ENCODE results near the gene CARD9. TPM values are rescaled to one million over a fixed set of nuclear protein-coding genes. Genes with fewer than 3 reads are reported as not detected.

CARD9 gene
- total RNA-seq, 1 donor from 2014 or later: 1.9 TPM

GRCh38 chr9:136358888-136359287, 14.6 kb downstream of the CARD9 start:
- H3K36me3 ChIP-seq (ENCODE audit: control insufficient read depth, insufficient read depth, low read length): no peaks in the 10 kb centered on the region
- DNase-seq (ENCODE audit: low read depth): no peak
- no peaks in the 10 kb centered on the region for H3K27me3 ChIP-seq (ENCODE audit: control insufficient read depth, insufficient read depth, low read length)
- H3K4me3 ChIP-seq (ENCODE audit: low read depth, low read length): no peak overlapping the region
- TF ChIP-seq CTCF (IDR thresholded peaks at IDR 0.05; ENCODE audit: insufficient read depth, low read length, poor library complexity, severe bottlenecking): no peak

DNA sequence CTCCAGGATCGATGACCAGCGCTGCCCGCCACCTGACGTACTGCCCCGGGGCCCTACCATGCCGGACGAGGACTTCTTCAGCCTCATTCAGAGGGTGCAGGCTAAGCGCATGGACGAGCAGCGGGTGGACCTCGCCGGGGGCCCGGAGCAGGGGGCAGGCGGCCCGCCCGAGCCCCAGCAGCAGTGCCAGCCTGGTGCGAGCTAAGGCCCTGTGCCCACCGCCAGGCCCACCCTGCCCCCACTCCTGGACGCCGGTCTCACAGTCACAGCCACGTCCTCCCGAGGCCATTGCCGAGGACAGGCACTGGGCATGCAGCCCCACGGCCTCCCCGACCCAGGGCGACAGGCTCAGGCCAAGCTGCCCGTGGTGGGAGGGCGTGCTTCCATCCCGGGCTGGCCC, 15.5 kb downstream of the CARD9 start:
- DNase-seq (ENCODE audit: low read depth): no peak

DNA sequence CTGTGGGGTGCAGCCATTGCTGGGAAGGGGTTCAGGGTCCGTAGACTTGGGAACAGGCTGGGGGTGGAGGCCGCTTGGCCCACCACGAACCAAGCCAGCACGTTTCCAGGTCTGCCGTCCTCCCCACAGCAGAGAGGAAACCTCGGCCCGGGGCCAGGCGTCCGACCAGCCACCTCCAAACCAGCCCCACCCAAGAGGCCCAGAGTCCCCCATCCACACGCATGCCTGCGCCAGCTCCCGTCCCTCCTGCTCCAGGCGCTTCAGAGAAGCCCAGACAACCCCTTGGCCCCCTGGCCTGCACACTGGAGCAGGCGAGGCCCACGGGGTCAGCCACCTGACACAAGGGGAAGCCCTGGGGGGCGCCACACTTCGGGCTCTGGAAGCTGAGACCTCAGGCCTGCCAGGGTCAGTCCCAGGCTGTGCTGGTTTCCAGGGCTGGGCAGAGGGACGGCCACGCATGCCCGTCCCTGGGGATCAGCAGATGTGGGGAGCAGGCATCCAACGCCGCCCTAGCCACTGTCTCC, 16.2 kb downstream of the CARD9 start:
- Histone ChIP-seq H3K36me3 (ENCODE audit: control insufficient read depth, insufficient read depth, low read length) (no peaks in the 10 kb centered on the region), H3K4me3 (ENCODE audit: low read depth, low read length) (no peak overlapping the region), H3K27me3 (ENCODE audit: control insufficient read depth, insufficient read depth, low read length) (no peaks in the 10 kb centered on the region)
- TF ChIP-seq CTCF (IDR thresholded peaks at IDR 0.05; ENCODE audit: insufficient read depth, low read length, poor library complexity, severe bottlenecking): no peak
- DNase-seq (ENCODE audit: low read depth): no peak

More for the DNA sequence above, 15.5 kb downstream of the CARD9 start:
- Histone ChIP-seq H3K27me3 (ENCODE audit: control insufficient read depth, insufficient read depth, low read length) (no peaks in the 10 kb centered on the region), H3K36me3 (ENCODE audit: control insufficient read depth, insufficient read depth, low read length) (no peaks in the 10 kb centered on the region), H3K4me3 (ENCODE audit: low read depth, low read length) (no peak overlapping the region)
- TF ChIP-seq CTCF (IDR thresholded peaks at IDR 0.05; ENCODE audit: insufficient read depth, low read length, poor library complexity, severe bottlenecking): no peak

- Histone ChIP-seq H3K36me3 (ENCODE audit: control insufficient read depth, insufficient read depth, low read length) (no peaks in the 10 kb centered on the region), H3K27me3 (ENCODE audit: control insufficient read depth, insufficient read depth, low read length) (no peaks in the 10 kb centered on the region), H3K4me3 (ENCODE audit: low read depth, low read length) (no peak overlapping the region)
- DNase-seq (ENCODE audit: low read depth): no peak
- TF ChIP-seq CTCF (IDR thresholded peaks at IDR 0.05; ENCODE audit: insufficient read depth, low read length, poor library complexity, severe bottlenecking): no peak
These were observed 17.6 kb downstream of the CARD9 start for GRCh38 chr9:136355616-136356557.

DNA sequence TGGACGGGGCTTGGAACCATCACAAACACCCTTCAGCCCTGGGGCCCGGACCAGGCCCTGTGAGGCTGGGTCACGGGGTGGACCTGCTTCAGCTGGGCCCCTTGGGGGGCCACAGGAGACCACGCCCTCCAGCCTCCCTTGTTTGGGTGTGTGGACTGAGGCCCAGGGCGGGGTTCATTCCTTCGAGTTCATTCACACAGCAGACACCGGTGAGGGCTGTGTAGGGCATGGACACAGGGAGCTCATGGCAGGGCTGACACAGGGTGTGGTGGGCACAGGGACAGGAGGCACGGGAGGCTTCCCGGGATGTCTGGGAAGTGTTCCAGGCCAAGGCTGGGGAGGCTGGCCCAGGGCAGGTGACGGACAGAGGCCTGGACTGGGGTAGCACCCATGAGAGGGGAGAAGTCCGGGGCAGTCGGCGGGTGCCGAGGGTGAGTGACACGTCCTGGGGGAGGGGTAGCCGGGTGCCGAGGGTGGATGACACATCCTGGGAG, 18.8 kb downstream of the CARD9 start:
- Histone ChIP-seq H3K4me3 (ENCODE audit: low read depth, low read length) (no peak overlapping the region), H3K27me3 (ENCODE audit: control insufficient read depth, insufficient read depth, low read length) (no peaks in the 10 kb centered on the region), H3K36me3 (ENCODE audit: control insufficient read depth, insufficient read depth, low read length) (no peaks in the 10 kb centered on the region)
- TF ChIP-seq CTCF (IDR thresholded peaks at IDR 0.05; ENCODE audit: insufficient read depth, low read length, poor library complexity, severe bottlenecking): no peak
- no peak for DNase-seq (ENCODE audit: low read depth)

All from kidney epithelial cell (primary cell).